ENCODE data around the gene RBBP9.
"Not testable (repeated sequence)": the region's sequence is repeated elsewhere in the genome, so short reads cannot be mapped to it uniquely, and the experiment has no call there.

RBBP9 gene

GRCh38 chr20:18496740-18497592 lies at the start of gene RBBP9:
Gene RBBP9, minus strand, starts transcription at chr20:18497225. Its CDS starts 58 bp downstream, at chr20:18497167.
- DNase-seq = peak; percentile 90

- DNase-seq = no peak
Measured at GRCh38 chr20:18545566-18545965, 48.5 kb upstream of the RBBP9 start.

- DNase-seq = no peak
Measured at GRCh38 chr20:18543932-18544331, 46.9 kb upstream of the RBBP9 start.

GRCh38 chr20:18543216-18543615 lies 46.2 kb upstream of the RBBP9 start:
- no peak for DNase-seq

- no peak for DNase-seq
Measured at GRCh38 chr20:18541741-18542140, 44.7 kb upstream of the RBBP9 start.

- DNase-seq = no peak
Measured at GRCh38 chr20:18537651-18538050, 40.6 kb upstream of the RBBP9 start.

GRCh38 chr20:18533978-18534644 lies 37.1 kb upstream of the RBBP9 start:
- no peak for DNase-seq

GRCh38 chr20:18533491-18533890 lies 36.5 kb upstream of the RBBP9 start:
- no peak for DNase-seq

GRCh38 chr20:18532626-18533025 lies 35.6 kb upstream of the RBBP9 start:
- DNase-seq = no peak

- no peak for DNase-seq
Measured at GRCh38 chr20:18529041-18529440, 32.0 kb upstream of the RBBP9 start.

GRCh38 chr20:18527836-18528235 lies 30.8 kb upstream of the RBBP9 start:
- no peak for DNase-seq

- no peak for DNase-seq
Measured at GRCh38 chr20:18527339-18527738, 30.3 kb upstream of the RBBP9 start.

GRCh38 chr20:18526761-18527160 lies 29.7 kb upstream of the RBBP9 start:
- not testable (repeated sequence) for DNase-seq

GRCh38 chr20:18524646-18525045 lies 27.6 kb upstream of the RBBP9 start:
- DNase-seq = no peak

GRCh38 chr20:18523066-18523465 lies 26.0 kb upstream of the RBBP9 start:
- no peak for DNase-seq

- not testable (repeated sequence) for DNase-seq
Measured at GRCh38 chr20:18522066-18522465, 25.0 kb upstream of the RBBP9 start.

- DNase-seq = no peak
Measured at GRCh38 chr20:18515973-18516372, 18.9 kb upstream of the RBBP9 start.

- no peak for DNase-seq
Measured at GRCh38 chr20:18514127-18514526, 17.1 kb upstream of the RBBP9 start.

- DNase-seq = no peak
Measured at GRCh38 chr20:18513208-18513607, 16.2 kb upstream of the RBBP9 start.

GRCh38 chr20:18511571-18511970 lies 14.5 kb upstream of the RBBP9 start:
- DNase-seq = no peak

- peak; percentile 99 for DNase-seq
Measured at GRCh38 chr20:18507218-18508191, 10.5 kb upstream of the RBBP9 start, which contains the start of gene SEC23B. Gene SEC23B, plus strand, starts transcription at chr20:18507940. Its CDS starts 2,896 bp downstream, at chr20:18510836.

- DNase-seq = no peak
Measured at GRCh38 chr20:18506744-18507143, 9.7 kb upstream of the RBBP9 start.

- DNase-seq = no peak
Measured at GRCh38 chr20:18504479-18505060, 7.5 kb upstream of the RBBP9 start.
